Effector memory CD8-positive, alpha-beta T cell (primary cell): Measurements from ENCODE around the gene DCC.

ENCODE experiments used
- ATAC-seq: fragments of 150-1000 bp; cut with Tn5 transposase; replicated peaks from 2 replicates; pipeline ENCODE4 v1.10.0; 2021; ENCODE audit warnings: mild to moderate bottlenecking, moderate library complexity
- DNase-seq, 3 experiments: peaks; one replicate each; pipeline ENCODE4 v3.0.0; 2021
- H3K27ac Mint-ChIP-seq, 2 donors: one replicate each; pipeline ENCODE4 v1.8.0; 2022; ENCODE audit warnings: mild to moderate bottlenecking in 2 of 2, mixed read lengths in 2 of 2, moderate library complexity in 2 of 2
- H3K27me3 Mint-ChIP-seq, 2 donors: one replicate each; pipeline ENCODE4 v1.8.0; 2022; ENCODE audit warnings: mixed read lengths in 2 of 2
- H3K36me3 Mint-ChIP-seq: one replicate; pipeline ENCODE4 v1.8.0; 2022; ENCODE audit warnings: mild to moderate bottlenecking, moderate library complexity, mixed read lengths; ENCODE audit not compliant: insufficient read depth
- H3K4me1 Mint-ChIP-seq, 2 donors: one replicate each; pipeline ENCODE4 v1.8.0; 2022; ENCODE audit warnings: low read depth in 2 of 2, mixed read lengths in 2 of 2
- H3K4me3 Mint-ChIP-seq, 2 donors: one replicate each; pipeline ENCODE4 v1.8.0; 2022; ENCODE audit warnings: mild to moderate bottlenecking in 2 of 2, mixed read lengths in 2 of 2, moderate library complexity in 2 of 2
- H3K9me3 Mint-ChIP-seq, 2 donors: one replicate each; pipeline ENCODE4 v1.8.0; 2022; ENCODE audit warnings: mixed read lengths in 2 of 2

The DCC gene

GRCh38 chr18:52569492-52569891, 229.5 kb downstream of the DCC start:
- Mint-ChIP-seq H3K36me3 (no peaks in the 10 kb centered on the region), H3K9me3 (peaks cover 3 to 7% of the 10 kb centered on the region in 2 donors), H3K27me3 (no peaks in the 10 kb centered on the region), H3K4me1 (no peaks in the 10 kb centered on the region), H3K27ac (no peak overlapping the region), H3K4me3 (no peak overlapping the region)
- ATAC-seq: no peak
- no peak for DNase-seq

GRCh38 chr18:52570975-52571374, 231.0 kb downstream of the DCC start:
- H3K9me3 Mint-ChIP-seq: peaks cover 3 to 7% of the 10 kb centered on the region in 2 donors
- ATAC-seq (no peak), DNase-seq (no peak)
- no peak overlapping the region for H3K4me3 Mint-ChIP-seq
- H3K4me1 Mint-ChIP-seq: no peaks in the 10 kb centered on the region
- no peak overlapping the region for H3K27ac Mint-ChIP-seq
- H3K27me3 Mint-ChIP-seq: no peaks in the 10 kb centered on the region
- no peaks in the 10 kb centered on the region for H3K36me3 Mint-ChIP-seq

GRCh38 chr18:52572036-52573000, 232.3 kb downstream of the DCC start:
- H3K9me3 Mint-ChIP-seq: peaks cover 3 to 7% of the 10 kb centered on the region in 2 donors
- ATAC-seq (no peak), DNase-seq (no peak)
- H3K36me3 Mint-ChIP-seq: no peaks in the 10 kb centered on the region
- H3K4me3 Mint-ChIP-seq: no peak overlapping the region
- H3K4me1 Mint-ChIP-seq: no peaks in the 10 kb centered on the region
- no peaks in the 10 kb centered on the region for H3K27me3 Mint-ChIP-seq
- H3K27ac Mint-ChIP-seq: no peak overlapping the region

GRCh38 chr18:52577795-52578194, 237.8 kb downstream of the DCC start:
- Mint-ChIP-seq H3K9me3 (peaks cover 0 to 2% of the 10 kb centered on the region in 2 donors), H3K27ac (no peak overlapping the region), H3K4me3 (no peak overlapping the region), H3K27me3 (no peaks in the 10 kb centered on the region), H3K36me3 (no peaks in the 10 kb centered on the region), H3K4me1 (no peaks in the 10 kb centered on the region)
- DNase-seq (no peak), ATAC-seq (no peak)

GRCh38 chr18:52582061-52582460, 242.1 kb downstream of the DCC start:
- Mint-ChIP-seq H3K27me3 (no peaks in the 10 kb centered on the region), H3K4me1 (no peaks in the 10 kb centered on the region), H3K4me3 (no peak overlapping the region), H3K27ac (no peak overlapping the region), H3K9me3 (peaks cover 0 to 3% of the 10 kb centered on the region in 2 donors), H3K36me3 (no peaks in the 10 kb centered on the region)
- DNase-seq (no peak), ATAC-seq (no peak)

- Mint-ChIP-seq H3K36me3 (no peaks in the 10 kb centered on the region), H3K27me3 (no peaks in the 10 kb centered on the region), H3K4me3 (no peak overlapping the region), H3K27ac (no peak overlapping the region), H3K9me3 (peaks cover 0 to 3% of the 10 kb centered on the region in 2 donors), H3K4me1 (no peaks in the 10 kb centered on the region)
- DNase-seq: no peak
- no peak for ATAC-seq
Measured at GRCh38 chr18:52582516-52582915, 242.5 kb downstream of the DCC start.

- ATAC-seq (no peak), DNase-seq (no peak)
- Mint-ChIP-seq H3K27me3 (no peaks in the 10 kb centered on the region), H3K9me3 (peaks cover 0 to 3% of the 10 kb centered on the region in 2 donors), H3K27ac (no peak overlapping the region), H3K4me3 (no peak overlapping the region), H3K36me3 (no peaks in the 10 kb centered on the region), H3K4me1 (no peaks in the 10 kb centered on the region)
Measured at GRCh38 chr18:52588931-52589330, 248.9 kb downstream of the DCC start.

- H3K4me1 Mint-ChIP-seq: no peaks in the 10 kb centered on the region
- no peak for DNase-seq
- no peak overlapping the region for H3K27ac Mint-ChIP-seq
- H3K9me3 Mint-ChIP-seq: peaks cover 0 to 3% of the 10 kb centered on the region in 2 donors
- no peaks in the 10 kb centered on the region for H3K27me3 Mint-ChIP-seq
- no peak for ATAC-seq
- H3K36me3 Mint-ChIP-seq: no peaks in the 10 kb centered on the region
- H3K4me3 Mint-ChIP-seq: no peak overlapping the region
Measured at GRCh38 chr18:52596748-52597435, 256.9 kb downstream of the DCC start.

- Mint-ChIP-seq H3K27me3 (no peaks in the 10 kb centered on the region), H3K27ac (no peak overlapping the region), H3K9me3 (peaks cover 0 to 3% of the 10 kb centered on the region in 2 donors), H3K4me1 (no peaks in the 10 kb centered on the region), H3K36me3 (no peaks in the 10 kb centered on the region), H3K4me3 (no peak overlapping the region)
- no peak for DNase-seq
- ATAC-seq: no peak
Measured at GRCh38 chr18:52598921-52599320, 258.9 kb downstream of the DCC start.

- Mint-ChIP-seq H3K9me3 (no peaks in the 10 kb centered on the region), H3K27me3 (no peaks in the 10 kb centered on the region), H3K36me3 (no peaks in the 10 kb centered on the region), H3K4me1 (no peaks in the 10 kb centered on the region), H3K27ac (no peak overlapping the region), H3K4me3 (no peak overlapping the region)
- ATAC-seq (no peak), DNase-seq (no peak)
Measured at GRCh38 chr18:52602820-52603219, 262.8 kb downstream of the DCC start.

GRCh38 chr18:52605345-52605744, 265.3 kb downstream of the DCC start:
- no peaks in the 10 kb centered on the region for H3K4me1 Mint-ChIP-seq
- ATAC-seq (no peak), DNase-seq (no peak)
- peaks cover 3% of the 10 kb centered on the region for H3K36me3 Mint-ChIP-seq
- H3K9me3 Mint-ChIP-seq: peaks cover 0 to 2% of the 10 kb centered on the region in 2 donors
- H3K27ac Mint-ChIP-seq: no peak overlapping the region
- H3K4me3 Mint-ChIP-seq: no peak overlapping the region
- H3K27me3 Mint-ChIP-seq: no peaks in the 10 kb centered on the region

GRCh38 chr18:52607985-52608384, 268.0 kb downstream of the DCC start:
- Mint-ChIP-seq H3K27me3 (no peaks in the 10 kb centered on the region), H3K9me3 (peaks cover 0 to 4% of the 10 kb centered on the region in 2 donors), H3K4me1 (no peaks in the 10 kb centered on the region), H3K36me3 (peaks cover 3% of the 10 kb centered on the region), H3K27ac (no peak overlapping the region), H3K4me3 (no peak overlapping the region)
- no peak for ATAC-seq
- DNase-seq: no peak

- DNase-seq: no peak
- Mint-ChIP-seq H3K36me3 (peaks cover 3% of the 10 kb centered on the region), H3K9me3 (peaks cover 0 to 4% of the 10 kb centered on the region in 2 donors), H3K4me1 (no peaks in the 10 kb centered on the region), H3K27ac (no peak overlapping the region), H3K4me3 (no peak overlapping the region), H3K27me3 (no peaks in the 10 kb centered on the region)
- ATAC-seq: no peak
Measured at GRCh38 chr18:52610451-52611115, 270.6 kb downstream of the DCC start.
